NCI-H748 treated with DMSO at 0.1 percent for 48 hours (cell line): ENCODE data around the gene SLC6A12.

Experiments
- DNase-seq: peaks from one replicate; lab custom pipeline; 2025; lab: John Stamatoyannopoulos, UW

SLC6A12 gene

GRCh38 chr12:177980-178828, 35.8 kb downstream of the SLC6A12 start:
- DNase-seq: no peak

DNA sequence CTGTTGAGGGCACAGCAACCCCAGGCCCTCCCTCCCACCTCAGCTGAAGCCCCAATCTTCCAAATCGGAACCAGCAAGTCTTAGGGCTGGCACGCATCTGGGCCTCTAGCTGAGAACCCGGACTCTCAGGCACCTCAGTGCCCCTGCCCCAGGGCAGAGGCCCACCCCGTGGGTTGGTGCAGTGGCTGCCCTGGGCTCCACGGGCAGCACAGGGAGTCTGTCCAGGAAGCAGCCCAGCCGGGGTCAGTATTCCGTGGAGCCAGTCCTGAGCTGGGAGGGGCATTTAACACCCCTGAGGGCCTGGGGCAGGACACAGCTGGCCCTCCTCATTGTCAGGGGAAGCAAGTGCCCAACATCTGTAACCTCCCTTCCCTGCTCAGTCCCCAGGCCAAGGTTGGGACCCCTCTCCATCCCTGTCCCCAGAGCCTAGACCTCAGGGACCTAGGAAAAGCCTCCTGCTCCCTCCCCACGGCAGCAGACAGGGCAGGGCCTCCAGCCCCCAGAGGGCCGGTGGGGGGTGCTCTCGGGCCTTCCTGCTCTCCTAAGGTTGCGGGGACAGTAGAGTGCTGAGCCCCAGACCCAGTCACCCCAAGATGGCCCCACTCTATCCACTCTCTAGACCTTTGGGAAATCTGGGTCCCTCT, 36.5 kb downstream of the SLC6A12 start:
- no peak for DNase-seq

DNA sequence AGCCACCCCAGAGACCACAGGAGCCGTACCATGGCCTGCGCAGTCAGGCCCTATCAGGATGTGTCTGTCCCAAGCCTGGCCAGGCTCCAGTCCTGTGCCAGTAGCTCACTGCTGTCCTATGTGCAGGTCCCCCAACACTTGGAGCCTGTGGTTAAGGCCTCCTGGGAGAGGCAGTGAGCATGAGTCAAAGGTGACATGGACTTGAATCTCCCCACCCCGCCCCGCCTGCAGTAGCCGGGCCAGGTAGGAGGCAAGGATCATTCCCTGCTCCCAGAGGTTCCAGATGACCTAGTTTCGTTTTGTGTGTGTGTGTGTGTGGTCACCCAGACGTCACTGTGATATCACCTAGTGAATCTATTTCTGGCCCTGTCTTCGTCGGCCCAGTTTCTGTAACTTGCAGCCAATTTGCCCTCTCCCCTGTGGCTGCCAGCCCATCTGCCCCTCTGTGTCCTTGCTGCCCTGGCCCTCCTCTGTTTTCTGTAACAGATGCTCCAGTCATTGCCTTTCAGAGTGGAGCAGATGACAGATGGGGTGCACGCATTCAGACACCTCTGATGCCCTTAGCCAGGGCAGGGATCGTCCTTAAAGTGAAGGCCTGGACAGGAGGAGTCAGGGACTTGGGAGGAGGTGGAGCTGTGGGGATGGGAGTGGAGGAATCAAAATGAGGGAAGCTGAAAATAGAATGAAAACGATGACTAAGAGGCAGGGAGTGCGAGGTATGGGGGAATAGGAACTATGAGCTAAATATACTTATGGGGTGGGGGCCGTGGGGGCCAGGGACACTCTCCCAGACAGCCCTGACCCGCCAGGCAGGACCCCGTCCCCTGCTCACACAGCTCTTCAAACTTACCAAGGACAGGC, 37.4 kb downstream of the SLC6A12 start:
- no peak for DNase-seq

GRCh38 chr12:175759-176158, 38.2 kb downstream of the SLC6A12 start:
- no peak for DNase-seq

DNA sequence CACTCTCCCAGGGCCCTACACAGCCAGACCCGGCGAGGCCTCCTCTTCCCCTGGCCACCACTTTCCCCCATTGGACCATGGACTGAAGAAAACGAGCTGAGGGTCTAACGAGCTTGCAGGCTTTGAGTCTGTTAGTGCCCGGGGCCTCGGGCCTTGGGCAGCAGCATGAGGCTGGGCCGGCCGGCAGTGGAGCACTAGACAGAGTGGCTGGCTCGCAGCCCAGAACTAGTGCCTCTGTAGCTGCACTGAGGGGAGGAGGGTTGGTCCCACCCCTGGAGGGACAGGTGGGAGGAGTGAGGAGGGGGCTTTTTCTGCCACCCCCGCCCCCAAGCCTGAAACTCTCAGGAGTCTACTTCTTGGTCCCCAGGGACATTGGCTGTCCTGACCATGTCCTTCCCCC, 38.7 kb downstream of the SLC6A12 start:
- no peak for DNase-seq

DNA sequence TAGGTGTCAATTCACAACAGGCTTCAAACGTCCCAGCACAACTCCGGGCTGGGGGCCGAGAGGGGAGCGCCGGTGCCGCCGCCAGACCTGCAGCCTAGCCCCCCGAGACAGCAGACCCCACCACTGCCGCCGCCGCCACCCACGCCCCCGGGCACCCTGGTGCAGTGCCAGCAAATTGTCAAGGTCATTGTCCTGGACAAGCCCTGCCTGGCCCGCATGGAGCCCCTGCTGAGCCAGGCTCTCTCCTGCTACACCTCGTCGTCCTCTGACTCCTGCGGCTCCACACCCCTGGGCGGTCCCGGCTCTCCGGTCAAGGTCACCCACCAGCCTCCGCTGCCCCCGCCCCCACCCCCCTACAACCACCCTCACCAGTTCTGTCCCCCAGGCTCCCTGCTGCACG, 39.4 kb downstream of the SLC6A12 start:
- no peak for DNase-seq

DNA sequence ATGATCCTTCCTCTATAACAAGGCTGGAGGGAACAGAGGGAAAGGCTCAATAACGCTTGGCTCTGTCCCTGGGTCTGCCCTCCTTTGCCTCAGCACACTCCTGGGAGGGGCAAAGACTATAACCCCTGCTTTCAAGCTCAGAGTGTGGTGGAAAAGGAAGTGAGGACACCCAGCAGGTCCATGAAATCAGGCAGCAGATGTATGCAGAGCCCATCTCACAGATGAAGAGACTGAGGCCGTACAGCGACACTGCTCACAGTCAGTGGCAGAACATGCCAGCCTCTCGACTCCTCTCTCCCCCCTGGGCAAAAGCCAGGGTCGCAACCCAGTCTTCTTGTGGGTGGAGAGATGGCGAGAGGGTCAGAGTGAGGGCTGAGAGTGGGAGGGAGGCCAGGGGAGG, 39.8 kb downstream of the SLC6A12 start:
- no peak for DNase-seq

- no peak for DNase-seq
Measured at GRCh38 chr12:172732-173161, 41.2 kb downstream of the SLC6A12 start.

GRCh38 chr12:171743-172676, 41.9 kb downstream of the SLC6A12 start:
- no peak for DNase-seq

DNA sequence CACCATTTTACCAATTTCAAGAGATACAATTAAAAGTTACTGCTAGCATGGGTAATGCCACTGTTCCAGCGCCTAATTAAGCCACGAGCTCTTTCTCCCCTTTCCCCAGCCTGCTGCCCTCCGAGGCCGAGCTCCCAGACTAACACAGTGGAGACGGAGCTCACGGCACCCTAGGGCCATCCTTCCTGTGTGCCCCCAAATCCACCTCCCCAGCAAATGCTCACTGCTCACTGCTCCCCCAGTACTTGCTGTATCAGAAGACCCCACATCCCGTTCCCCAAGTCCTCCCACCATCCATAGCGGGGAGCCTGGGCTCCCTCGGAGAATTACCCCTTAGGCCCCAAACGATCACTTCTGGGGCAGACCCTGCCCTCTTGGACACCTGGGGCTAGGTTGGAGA, 42.7 kb downstream of the SLC6A12 start:
- DNase-seq: no peak

- no peak for DNase-seq
Measured at GRCh38 chr12:170371-171225, 43.4 kb downstream of the SLC6A12 start.

DNA sequence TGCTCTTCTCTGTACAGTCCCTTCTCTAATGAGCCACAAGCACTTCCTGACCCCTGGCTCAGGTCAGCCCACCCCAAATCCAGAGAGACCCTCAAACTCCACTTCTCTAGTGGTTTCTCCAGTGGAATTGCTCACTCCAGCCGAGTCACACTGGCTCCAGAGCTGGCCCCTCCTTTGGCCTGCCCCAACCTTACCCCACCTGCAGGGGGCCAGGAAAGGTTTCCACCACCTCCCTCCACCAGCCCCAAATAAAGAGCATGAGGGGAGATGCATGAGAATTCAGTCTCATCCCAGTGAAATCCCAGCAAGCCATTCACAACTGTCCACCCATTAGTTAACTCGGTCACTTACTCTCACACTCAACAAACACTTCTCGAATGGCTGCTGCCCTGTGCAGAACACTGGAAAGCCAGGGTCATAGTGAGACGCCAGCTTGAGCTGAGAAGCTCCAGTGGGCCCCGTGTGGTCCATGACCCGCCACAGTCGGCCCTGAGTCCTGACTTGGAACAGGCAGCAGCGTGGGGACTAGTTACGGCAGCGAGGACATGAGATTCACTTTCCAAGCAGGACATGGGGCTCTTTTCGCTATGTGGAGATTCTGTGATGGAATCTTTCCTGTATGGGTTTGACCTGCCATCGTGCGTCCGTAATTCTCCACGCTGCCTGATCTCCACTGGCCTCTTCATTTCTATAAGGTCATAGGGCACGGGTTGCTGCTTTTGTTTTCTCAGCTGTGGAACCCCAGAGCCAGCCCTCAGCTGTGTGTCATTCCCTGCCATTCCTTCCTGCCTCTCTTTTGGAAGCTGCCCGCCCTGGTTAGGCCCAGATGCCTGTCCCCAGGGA, 44.2 kb downstream of the SLC6A12 start:
- no peak for DNase-seq

GRCh38 chr12:168763-169525, 45.0 kb downstream of the SLC6A12 start:
- no peak for DNase-seq

DNA sequence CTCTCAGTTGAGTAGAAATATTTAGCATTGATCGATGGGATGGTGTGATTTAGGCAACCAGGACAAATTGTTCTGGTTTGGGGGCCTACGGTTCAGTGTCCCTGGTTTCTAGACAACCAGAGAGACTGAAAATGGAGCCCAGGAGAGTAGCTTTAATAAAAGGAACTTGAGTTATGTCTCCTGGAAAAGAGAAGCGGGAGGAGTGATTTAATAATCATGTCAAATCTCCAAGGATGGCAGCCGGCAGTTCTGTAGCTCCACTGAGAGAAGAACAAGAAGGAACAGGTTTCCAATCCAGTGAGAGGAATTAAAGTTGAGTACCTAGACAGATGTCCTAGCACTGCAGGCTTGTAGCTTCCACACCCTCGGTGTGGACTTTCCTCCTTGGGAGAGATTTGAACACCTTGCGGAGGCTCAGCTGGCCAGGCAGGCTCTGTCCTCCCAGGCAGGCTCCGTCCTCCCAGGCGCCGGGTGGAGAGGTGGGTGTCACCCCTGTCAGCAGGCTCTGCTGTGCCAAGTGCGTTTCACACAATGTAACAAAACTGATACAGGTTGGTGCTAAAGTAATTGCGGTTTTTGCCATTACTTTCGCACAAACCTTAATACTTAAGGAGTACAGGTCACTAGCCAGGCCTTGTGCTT, 45.9 kb downstream of the SLC6A12 start:
- DNase-seq: no peak

DNA sequence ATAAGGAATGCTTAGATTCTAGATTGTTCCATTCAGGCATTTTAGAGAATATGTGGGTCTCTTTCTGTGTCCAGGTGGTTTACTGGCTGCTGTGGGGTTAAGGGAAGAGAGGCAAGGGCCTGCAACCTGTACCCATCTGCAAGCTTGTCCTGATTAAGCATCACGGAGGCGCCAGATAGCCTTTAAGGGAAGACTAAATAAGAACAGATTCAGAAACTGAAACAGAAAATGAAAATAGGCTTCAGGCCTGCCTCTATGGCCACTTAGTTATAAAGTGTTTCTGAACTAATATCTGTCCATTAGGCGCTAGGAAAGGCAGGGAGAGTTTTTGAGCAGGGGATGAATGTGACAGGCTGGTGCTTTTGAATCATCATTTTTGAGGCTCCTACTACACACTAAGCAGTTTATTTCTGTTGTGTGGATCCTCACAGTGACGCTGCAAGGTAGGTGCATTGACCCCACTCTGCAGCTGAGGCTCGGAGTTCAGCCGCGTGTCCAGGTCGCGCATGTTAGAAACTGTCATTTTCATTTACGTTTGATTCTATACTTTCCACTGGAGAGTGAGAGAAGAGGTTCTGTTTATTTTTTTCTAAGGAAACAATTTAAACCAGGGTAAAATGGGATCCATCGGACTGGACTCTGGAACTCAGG, 47.4 kb downstream of the SLC6A12 start:
- DNase-seq: no peak

DNA sequence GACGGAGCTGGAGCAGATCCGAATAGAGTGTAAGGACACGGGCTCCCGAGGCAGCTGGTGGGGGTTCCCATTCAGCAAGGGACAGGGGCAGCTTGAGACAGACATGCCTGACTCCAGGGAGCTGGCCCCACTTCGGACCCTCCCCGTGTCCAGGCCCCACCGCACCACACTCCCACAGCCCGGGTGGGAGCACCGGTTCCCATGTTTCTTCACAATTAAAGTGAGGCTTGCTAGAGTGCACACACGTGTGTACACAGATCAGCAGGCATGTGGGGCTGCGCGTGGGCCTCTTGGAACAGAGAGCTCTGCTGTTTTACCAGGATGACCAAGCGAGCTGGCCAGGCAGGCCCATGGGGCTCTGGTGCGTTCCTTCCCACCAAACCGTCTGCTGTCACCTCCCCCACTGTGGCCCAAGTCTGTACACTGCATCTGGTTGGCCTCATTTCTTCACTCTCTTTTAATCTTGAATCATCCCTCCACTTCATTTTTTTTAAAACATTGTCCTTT, 48.0 kb downstream of the SLC6A12 start:
- no peak for DNase-seq

DNA sequence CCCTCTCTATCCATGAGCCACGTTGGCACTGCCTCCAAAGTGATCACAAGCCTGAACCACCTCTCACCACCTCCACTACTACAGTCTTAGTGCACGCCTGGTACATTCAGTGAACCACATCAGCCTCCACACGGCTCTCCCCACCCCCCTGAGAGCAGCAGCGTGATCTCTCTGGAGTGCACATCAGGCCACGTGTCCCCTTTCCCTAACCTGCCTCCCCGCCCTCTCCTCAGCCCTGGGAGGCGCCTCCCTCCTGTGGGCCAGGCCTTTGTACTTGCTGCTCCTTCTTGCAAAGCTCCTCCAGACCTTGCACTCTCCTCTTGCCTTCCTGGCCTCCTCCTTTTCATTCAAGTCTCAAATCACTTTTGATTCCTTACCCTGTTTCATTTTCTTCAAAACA, 49.8 kb downstream of the SLC6A12 start:
- no peak for DNase-seq
